GM18502 (cell line): ENCODE measurements around the gene LGALS12.
"Not testable (repeated sequence)": the region's sequence is repeated elsewhere in the genome, so short reads cannot be mapped to it uniquely, and the experiment has no call there.

Experiments
- ATAC-seq: cut with Tn5 transposase; IDR thresholded peaks from one replicate; pipeline ENCODE4 v1.9.1; 2021; ENCODE audit warnings: mild to moderate bottlenecking; ENCODE audit not compliant: unreplicated experiment, poor library complexity

The LGALS12 gene

DNA sequence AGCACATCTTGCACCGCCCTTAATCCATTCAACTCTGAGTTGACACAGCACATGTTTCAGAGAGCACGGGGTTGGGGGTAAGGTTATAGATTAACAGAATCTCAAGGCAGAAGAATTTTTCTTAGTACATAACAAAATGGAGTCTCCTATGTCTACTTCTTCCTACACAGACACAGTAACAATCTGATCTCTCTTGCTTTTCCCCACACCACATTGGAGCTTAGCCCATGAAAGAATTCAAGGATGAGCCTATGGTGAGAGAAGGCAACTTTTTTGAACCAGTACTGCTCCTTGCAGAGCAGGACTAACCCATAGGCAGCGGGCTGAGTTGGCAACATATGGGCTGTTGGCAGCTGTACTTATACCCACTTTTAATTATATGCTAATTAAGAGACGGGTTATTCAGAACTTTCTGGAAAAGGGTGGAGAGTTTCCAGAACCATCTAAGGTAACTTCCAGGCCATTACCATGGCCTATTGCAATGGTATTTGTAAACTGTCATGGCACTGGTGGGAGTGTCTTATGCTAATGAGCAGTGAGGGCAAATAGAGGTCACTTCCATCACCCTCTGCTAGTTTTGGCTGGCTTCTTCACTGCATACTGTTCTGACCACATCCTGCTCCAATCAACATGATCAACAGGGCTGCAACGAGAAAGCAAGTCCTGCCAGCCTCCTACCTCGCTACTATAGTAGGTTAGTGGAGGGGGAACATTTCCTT lies 25.3 kb downstream of the LGALS12 start:
- ATAC-seq = peak; percentile 68

DNA sequence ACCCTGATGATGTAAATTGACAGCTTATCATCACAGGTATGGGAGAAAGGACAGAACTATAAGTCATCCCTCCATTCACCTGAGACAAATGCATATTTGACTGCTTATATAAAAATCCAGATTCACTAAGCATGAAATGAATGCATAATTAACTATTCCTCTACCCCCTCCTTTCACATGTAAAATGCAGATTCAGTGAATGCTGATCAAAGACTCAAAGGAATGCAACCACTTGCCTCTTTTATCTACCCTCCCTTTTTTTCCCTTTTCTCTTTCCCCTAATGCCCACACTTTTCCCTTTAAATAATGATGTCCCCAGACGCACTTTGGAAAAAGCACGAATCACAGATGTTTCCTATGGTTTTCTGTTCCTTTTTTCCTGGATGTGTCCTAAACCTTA lies 26.2 kb downstream of the LGALS12 start:
- ATAC-seq = no peak

- no peak for ATAC-seq
Observed at GRCh38 chr11:63532799-63533475, 27.1 kb downstream of the LGALS12 start.

GRCh38 chr11:63534076-63534475 lies 28.2 kb downstream of the LGALS12 start:
- ATAC-seq = no peak

GRCh38 chr11:63534895-63535461 lies 29.1 kb downstream of the LGALS12 start:
- peak; percentile 59 for ATAC-seq

DNA sequence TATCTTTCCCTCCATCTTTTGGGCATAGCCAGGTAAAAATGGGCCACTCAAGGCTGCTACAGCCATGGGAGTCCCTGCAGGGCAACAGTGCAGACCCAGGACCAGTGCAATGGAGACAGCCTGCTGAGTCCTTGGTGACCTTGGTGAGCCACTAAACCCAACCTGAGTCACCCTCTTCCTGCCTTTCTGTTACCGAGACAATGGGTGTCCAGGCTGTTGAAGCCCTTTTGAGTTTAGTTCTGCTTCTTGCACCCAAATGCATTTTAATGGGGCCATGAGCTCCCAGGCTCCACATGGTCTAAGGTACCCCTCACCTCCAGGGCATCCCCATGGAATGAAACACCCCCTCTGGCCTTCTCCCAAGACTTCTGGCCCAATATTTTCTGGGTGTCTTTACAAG lies 29.9 kb downstream of the LGALS12 start:
- ATAC-seq = no peak

DNA sequence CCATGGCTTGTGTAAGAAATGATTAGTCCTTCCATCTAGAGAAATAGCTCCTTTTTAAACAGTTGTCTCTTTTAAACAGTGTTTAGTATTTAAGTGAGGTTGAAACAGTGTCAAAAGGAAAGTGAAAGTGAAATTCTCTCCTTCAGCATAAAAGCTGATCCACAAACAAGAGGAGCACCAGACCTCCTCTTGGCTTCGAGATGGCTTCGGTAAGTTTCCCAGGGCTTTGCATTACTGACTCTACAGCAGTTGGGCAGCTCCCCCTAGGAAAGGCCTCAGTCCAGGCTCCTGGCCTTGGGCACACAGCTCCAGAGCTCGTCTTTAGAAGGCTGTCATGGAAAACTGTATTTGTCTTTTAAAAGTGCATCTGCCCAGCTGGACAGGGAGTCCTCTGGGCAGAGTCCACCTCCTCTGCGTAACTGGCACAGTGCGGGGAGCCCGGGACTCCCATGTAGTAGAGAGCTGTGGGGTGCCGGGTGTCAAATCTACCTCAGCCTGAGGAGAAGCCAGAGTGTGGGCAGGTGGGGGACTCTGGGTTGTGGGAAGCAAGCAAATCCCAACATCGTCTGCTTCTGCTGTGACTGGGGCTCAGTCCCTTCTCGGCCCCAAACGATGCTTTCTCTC lies 30.9 kb downstream of the LGALS12 start, which contains the start of gene PLAAT4:
Gene PLAAT4, plus strand, starts transcription at position 140 of the 624 bp plus-strand sequence. Its CDS starts 61 bp downstream, at position 201.
- no peak for ATAC-seq

DNA sequence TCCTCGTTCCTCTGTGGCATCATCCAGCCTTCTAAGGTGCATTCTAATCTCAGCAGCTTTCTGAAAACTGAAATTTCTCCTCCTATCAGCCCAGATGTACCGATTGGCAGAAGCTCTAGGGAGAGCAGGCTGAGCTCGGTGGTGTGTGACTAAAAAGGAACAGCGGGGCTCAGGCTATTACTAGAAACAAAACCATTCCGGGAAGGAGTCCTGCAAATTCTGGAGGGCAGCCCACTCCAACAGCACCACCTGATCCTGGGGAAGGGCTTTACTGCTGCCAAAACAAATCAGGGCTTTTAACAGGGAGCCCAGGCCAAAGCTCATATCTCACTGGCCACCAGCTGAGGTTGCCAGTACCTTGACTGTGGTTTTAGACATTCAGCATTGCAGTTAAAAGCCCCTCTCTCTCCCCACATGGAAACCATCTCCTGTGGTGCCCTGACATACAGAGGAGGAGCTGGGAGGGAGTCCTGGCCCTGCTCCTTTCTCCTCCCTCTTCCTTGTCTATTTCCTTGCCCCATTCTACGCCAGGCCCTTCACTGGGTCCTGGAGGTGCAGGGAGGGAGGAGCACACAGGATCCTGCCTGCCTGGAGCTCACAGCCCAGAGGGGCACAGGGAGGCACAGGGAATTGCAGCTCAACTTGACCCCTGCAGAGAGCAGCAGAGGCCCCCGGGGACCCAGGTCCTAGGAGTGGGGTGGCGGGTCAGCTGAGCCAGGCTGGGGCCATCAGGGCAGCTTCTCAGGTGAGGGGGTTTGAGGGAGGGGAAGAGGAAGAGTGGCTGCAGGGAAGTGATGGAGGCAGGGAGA lies 31.6 kb downstream of the LGALS12 start:
- ATAC-seq = no peak

- ATAC-seq = not testable (repeated sequence)
Observed at GRCh38 chr11:63542506-63542905, 36.6 kb downstream of the LGALS12 start.

GRCh38 chr11:63543711-63544110 lies 37.8 kb downstream of the LGALS12 start:
- ATAC-seq = no peak

- no peak for ATAC-seq
Observed at GRCh38 chr11:63547061-63547460, 41.2 kb downstream of the LGALS12 start.

GRCh38 chr11:63548178-63548577 lies 42.3 kb downstream of the LGALS12 start:
- no peak for ATAC-seq

- no peak for ATAC-seq
Observed at GRCh38 chr11:63549411-63549810, 43.5 kb downstream of the LGALS12 start.

DNA sequence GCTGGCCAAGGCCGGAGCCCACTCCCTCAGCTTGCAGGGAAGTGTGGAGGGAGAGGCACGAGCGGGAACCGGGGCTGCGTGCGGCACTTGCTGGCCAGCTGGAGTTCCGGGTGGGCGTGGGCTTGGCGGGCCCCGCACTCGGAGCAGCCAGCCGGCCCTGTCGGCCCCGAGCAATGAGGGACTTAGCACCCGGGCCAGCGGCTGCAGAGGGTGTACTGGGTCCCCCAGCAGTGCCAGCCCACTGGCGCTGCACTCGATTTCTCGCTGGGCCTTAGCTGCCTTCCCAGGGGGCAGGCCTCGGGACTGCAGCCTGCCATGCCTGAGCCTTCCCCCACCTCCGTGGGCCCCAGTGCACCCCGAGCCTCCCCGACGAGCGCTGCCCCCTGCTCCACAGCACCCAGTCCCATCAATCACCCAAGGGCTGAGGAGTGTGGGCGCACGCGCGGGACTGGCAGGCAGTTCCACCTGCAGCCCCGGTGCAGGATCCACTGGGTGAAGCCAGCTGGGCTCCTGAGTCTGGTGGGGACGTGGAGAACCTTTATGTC lies 44.3 kb downstream of the LGALS12 start:
- not testable (repeated sequence) for ATAC-seq

DNA sequence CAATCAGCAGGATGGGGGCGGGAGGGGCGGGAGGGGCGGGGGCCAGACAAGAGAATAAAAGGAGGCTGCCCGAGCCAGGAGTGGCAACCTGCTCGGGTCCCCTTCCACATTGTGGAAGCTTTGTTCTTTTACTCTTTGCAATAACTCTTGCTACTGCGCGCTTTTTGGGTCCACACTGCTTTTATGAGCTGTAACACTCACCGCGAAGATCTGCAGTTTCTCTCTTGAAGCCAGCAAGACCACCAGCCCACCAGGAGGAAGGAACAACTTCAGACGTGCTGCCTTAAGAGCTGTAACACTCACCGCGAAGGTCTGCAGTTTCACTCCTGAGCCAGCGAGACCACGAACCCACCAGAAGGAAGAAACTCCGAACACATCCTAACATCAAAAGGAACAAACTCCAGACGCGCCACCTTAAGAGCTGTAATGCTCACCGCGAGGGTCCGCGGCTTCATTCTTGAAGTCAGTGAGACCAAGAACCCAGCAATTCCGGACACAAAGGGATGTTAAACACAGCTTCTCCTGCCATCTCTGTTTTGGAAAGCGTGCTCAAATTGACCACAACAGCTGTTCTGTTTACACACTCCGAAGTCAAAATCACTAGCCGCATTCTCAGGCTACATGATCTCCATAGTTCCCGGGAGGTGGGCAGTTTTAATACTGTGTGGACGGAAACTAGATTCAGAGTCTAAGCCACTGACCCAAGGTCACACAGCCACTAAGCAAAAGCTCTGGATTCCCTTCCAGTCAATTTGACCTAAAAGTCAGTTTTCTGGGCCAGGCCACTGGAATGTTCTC lies 45.4 kb downstream of the LGALS12 start:
- ATAC-seq = no peak

- ATAC-seq = no peak
Observed at GRCh38 chr11:63551889-63552266, 46.0 kb downstream of the LGALS12 start.

- no peak for ATAC-seq
Observed at GRCh38 chr11:63552921-63553320, 47.0 kb downstream of the LGALS12 start.

- ATAC-seq = peak; percentile 75
Observed at GRCh38 chr11:63553759-63554158, 47.9 kb downstream of the LGALS12 start.

DNA sequence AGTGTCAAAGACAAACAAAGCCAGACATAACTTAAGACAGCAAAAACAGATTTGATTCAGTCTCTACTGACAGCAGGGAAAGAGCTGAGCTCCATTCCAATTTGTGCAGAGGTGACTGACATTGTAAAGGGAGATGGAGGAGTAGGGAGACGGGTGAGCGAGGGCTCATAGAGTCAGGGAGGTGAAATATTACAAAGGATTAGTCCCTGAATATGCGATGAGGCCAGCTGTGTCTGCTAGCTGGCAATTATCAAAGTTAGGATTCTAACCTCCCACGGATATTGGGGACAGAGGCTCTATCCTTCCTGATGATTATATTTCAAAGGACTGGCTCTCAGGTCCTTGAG lies 49.0 kb downstream of the LGALS12 start:
- no peak for ATAC-seq
